Left hindlimb (tissue), 1 donor: ENCODE data around the gene USP6NL.
"Not testable (repeated sequence)": the region's sequence is repeated elsewhere in the genome, so short reads cannot be mapped to it uniquely, and the experiment has no call there.

ENCODE experiments used
- DNase-seq: peaks from one replicate; pipeline ENCODE4 v3.0.0-alpha.2; 2018

Gene USP6NL

DNA sequence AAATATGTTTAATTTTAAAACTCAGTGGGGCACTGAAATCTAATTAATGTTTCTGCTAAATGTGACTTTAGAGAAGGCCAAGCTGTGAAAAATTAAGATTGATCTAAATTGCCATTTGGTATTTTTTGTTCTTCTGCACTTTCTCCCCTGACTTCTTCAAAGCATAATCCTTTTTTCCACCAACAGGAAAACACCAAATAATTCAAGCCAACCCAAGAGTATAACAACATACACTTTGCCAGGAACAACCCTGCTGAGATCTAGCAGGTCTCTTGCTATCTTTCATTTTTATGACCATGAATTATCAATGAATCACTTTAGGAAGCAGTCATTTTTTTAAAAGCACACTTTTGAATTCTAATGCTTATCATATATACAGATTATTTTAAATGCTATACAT lies 100.1 kb downstream of the USP6NL start:
- no peak for DNase-seq

DNA sequence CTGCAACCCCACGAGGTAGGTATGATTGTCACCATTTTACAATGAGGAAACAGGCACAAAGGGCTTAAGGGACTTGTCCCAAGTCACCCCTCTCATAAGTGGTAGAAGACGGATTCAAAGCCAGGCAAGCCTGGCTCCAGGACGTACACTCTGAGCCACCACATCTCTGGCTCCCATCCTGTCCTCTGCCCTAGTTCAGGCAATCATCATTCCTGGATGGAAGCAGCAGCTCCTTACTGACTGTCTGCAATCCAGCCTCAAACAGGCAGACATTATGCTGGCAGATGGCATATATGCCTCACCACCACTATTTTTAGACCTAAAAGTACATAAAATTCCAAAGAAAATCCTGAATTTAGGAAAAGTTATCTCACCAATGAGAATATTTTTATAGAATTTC lies 100.7 kb downstream of the USP6NL start:
- no peak for DNase-seq

DNA sequence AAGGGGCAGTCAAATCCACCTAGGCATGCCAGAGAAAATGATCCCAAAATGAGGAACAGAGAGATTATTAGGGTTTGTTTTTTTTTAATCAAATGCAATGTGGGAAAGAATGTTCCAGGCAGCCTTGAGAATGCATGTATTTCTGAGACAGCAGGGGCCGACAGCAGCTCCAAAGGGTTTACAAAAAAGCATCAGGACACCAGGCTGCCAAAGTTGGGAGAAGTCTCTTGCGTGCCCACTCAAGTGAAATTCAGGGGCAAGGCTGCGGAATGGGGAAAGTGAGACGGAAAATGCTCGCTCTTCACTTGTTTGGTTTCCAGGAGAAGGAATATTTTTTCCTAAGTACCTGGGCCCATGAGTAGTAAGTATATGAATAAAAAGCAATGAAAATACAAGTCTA lies 101.2 kb downstream of the USP6NL start:
- no peak for DNase-seq

DNA sequence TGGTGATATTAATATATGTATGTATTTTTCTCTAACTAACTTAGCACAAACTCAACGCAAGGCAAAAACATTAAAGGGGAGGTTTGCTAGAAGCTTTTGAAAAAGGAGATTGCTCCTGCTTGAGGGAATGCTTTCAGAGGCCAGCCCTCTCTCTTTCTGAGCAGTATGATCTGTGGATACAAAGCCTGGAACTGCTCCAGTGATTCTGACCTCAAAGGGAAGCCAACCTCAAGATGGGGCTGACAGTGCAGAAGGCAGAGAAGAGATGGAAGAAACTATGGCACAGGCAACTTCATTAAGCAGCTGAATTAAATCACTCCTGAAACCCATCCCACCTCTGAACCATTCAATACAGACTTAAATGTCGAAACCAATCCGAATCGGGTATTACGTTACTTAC lies 102.4 kb downstream of the USP6NL start:
- no peak for DNase-seq

DNA sequence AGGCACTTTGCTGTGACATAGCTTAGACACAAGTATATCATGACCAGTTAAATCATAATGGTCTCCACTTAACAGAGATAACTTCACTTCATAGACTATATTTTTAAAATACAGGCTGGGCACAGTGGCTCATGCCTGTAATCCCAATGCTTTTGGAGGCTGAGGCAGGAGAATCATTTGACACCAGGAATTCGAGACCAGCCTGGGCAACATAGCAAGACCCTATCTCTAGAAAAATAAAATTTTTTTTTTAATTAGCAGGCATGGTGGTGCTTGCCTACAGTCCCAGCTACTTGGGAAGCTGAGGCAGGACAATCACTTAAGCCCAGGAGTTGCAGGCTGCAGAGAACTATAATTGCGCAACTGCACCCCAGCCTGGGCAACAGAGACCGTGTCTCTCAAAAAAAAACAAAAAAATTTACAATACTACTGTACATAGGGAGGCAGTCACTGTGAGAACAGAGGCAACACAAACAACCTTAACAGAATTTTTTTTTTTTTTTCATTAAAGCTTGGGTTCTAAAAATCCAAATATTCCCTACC lies 105.1 kb downstream of the USP6NL start:
- DNase-seq, result no peak

DNA sequence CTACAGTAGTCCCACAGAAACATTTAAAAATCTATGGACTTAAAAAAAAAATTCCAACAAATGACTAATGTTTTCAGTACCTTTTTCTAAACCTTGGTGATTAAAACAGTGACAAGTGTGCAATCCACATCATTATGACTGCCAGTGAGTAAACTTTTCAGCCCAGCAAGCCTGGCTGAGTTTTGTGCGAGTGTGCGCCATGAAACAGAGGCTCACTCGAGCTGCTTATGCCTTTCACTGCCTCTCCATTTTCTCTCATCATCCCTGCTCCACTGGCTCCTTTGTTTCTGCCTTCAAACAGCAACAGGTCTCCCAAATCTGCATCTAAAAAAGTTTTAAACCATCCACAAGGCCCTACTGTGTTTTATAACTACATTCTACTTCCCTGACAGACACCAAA lies 105.8 kb downstream of the USP6NL start:
- DNase-seq, result no peak

DNA sequence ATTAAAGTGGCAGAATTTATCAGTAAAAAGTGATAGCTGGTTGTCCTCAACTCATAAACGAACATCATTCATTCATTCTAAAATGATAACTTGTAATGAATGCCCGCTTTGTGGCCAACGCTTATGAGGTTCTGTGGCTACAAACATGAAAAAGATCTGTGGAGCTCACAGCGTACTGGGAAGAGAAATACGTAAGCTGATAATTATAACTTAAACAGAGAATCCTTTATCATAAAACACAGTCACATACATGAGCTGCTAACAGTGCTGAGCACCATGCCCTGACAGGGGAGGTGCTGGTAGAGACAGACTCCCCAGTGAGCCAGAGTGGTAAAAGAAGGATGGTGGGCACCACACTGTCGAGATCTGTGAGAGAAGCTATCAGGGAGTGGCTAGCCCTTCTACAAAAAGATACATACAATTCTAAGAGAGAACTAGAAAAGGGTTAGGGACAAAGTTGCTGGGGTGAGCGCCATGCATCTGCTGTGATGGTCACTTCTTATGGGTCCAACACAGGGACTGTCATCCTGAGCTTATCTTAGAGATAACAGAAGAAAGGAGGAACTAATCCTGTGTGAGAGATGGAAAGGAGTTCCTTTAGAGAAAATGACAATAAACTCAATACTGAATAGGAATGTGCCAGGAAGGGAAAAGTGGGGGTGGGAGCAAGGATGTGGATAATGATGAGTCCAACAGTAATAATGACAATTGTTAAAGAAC lies 106.7 kb downstream of the USP6NL start:
- no peak for DNase-seq

DNA sequence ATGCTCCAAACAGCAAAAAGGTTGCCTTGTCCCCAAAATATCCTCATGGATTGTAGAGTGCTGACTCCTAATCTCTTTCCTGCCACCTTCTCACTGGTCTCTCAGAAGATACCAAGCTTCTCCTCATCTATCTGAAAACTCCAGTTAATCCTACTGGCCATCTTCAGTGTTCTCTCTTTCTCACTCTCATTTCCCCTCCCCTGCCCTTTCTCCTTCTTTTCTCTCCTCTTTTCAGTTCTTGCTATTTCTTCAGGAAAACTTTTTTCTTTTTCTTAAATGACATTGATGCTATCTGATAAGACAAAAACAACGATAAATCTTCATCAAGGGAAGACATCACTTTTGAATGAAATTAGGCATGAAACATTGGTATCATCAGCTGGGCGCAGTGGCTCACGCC lies 109.8 kb downstream of the USP6NL start:
- no peak for DNase-seq

DNA sequence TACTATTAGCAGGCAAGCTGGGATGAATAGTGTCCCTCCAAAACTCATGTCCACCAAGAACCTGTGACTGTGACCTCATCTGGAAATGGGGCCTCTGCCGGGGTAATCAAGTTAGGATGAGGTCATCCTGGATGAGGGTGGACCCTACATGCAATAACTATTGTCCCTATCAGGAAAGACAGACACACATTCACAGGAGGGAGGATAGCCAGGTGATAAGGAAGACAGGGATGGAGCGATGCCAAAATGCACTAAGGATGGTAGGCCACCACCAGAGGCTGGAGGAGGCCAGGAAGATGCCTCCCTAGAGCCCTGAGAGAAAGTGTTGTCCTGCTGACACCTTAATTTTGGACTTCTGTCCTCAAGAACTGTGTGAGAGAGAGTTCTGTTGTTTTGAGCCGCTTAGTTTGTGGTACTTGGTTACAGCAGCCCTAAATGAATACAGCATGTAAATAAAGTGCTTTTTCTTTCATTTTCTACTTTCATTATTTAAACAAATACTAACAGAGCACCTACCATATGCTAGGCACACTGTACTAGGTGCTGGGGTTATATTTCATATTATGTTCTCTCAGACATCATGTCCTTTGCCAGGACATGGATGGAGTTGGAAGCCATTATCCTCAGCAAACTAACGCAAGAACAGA lies 111.9 kb downstream of the USP6NL start:
- DNase-seq, result no peak

DNA sequence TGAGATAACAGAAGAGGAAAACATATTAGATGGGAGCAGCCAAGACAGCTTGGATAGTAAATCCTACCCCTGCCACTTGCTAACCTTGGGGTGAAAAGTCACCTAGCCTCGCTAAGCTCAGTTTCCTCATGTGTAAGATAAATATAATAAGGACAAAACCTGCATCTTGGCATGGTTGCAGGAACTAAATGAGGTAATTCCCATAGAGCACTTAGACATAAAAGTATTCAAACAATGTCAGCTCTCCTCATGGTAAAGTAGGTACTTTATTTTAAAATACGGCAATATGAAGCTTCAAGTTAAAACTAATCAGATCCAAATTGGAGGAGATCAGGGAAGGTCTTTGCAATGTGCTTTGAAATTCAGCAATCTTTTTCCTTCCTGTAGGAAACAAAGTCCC lies 113.1 kb downstream of the USP6NL start:
- no peak for DNase-seq

DNA sequence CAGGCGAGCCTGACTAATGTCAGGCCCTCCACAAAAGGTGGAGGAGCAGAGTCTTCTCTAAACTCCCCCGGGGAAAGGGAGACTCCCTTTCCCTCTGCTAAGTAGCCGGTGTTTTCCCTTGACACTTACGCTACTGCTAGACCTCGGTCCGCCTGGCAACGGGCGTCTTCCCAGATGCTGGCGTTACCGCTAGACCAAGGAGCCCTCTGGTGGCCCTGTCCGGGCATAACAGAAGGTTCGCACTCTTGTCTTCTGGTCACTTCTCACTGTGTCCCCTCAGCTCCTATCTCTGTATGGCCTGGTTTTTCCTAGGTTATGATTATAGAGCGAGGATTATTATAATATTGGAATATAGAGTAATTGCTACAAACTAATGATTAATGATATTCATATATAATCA lies 116.5 kb downstream of the USP6NL start:
- DNase-seq, result not testable (repeated sequence)

DNA sequence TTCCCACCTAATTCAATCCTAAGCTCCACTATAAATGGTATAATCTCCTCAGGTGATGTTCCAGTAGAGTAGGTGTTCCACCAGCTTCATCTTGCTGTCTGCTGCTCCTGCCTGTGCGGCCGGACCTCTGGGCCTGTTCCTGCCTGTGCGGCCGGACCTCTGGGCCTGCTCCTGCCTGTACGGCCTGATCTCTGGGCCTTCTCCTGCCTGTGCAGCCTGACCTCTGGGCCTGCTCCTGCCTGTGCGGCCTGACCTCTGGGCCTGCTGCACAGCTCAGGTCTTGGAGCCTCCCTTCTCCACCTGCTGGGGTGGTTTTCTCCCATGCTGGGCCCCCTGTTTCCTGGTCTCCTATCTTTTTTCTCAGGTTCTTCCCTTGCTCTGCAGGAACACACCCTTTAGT lies 117.8 kb downstream of the USP6NL start:
- DNase-seq, result no peak

DNA sequence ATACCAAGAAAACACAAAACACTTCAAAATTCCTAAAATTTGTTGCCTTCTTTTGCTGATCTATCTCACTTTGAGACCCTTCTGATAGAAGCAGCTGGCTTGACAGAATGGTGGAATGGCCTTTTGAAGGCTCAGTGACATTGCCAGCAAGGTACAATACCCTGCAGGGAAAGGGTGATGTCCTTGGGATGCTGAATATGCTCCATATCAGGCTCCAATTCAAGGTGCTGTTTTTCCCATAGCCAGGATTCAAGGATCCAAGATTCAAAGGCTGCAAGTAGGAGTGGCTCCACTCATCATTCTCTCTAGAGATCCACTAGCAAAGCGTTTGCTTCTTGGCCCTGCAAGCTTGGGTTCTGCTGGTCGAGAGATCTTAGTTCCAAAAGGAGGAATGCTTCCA lies 120.4 kb downstream of the USP6NL start:
- DNase-seq, result no peak

DNA sequence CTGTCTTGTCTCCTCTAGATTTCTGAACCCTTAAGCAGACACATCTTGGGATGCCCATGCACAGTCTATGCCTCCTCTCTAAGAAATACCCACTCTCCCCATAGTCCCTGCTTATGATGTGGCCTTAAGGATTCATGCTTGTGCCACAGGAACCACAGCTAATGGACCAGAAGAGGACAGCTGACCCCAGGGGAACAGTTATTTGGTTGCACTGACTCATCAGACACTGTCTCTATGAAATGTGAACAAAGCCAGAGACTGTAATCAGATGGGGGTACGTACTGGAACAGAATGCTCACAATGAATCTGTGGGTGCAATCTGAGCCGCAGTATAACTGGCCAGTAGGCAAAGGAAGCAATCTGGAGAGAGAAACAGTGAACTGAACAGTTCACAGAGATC lies 121.9 kb downstream of the USP6NL start:
- no peak for DNase-seq

DNA sequence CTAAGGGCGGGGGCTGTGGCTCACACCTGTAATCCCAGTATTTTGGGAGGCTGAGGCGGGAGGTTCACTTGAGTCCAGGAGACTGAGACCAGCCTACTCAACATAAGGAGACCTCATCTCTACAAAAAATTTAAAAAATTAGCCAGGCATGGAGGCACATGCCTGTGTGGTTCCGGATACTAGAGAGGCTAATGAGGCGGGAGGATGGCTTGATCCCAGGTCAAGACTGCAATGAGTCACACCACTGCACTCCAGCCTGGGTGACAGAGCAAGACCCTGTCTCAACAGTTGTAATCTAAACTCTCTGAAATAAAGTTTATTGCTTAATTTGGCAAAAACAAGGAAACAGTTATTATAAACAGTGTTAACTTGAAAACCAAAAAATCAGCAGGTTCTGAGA lies 123.3 kb downstream of the USP6NL start:
- DNase-seq, result no peak

DNA sequence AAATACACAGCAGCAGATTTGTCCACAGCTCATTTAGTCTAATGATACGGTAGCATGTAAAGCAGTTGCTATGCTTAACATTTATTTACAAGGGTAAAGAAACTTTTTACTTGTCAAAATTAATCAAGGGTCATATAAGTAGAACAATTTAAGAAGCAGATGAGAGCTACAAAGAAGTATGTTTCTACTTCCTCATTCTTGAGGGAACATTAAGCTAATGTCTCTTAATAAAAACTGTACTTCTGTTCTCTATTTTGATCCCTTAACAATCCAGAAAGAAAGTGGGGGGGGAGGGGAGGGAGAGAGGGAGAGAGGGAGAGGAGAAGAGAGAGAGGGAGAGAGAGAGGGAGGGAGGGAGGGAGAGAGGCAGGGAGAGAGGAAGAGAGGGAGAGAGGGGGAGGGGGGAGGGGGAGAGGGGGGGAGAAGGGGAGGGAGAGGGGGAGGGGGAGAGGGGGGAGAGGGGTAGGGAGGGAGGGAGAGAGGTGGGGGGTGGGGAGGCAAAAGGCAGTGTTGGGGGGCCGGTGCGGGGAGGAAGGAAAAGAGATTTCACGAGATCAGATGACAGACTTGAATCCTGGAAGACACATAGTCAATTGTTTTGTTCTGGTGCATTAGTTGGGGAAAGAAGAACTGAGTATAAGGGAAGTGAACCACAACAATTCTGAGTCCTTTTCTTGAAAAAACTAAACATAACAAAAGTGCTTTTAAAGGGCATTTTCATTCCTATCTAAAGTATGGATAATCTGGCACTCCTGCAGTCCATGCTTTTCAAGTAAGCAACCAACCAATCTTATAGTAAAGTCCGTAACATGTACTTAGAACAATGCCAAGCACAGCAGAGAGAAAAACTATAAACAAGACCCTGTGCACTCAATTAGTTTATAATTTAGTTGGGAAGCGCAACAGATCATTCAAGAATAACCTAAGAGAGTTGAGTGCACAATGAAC lies 128.0 kb downstream of the USP6NL start:
- DNase-seq, result no peak

DNA sequence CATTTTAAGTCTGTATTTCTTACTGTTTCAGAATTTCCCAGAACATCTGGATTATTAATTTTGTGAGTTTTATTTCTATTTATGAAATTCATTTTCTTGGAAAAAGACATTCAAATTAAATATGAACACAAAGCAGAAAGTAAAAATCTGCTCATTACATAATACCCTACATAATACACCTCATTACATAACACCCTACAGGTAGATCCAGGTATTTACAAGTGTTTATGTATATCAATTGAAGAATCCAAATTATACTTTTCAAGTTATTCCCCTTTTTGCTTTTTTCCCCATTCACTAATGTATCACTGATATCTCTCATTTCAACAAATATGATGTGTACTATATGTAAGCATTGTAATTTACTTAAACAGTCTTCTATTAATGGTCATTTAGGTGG lies 129.1 kb downstream of the USP6NL start:
- no peak for DNase-seq

DNA sequence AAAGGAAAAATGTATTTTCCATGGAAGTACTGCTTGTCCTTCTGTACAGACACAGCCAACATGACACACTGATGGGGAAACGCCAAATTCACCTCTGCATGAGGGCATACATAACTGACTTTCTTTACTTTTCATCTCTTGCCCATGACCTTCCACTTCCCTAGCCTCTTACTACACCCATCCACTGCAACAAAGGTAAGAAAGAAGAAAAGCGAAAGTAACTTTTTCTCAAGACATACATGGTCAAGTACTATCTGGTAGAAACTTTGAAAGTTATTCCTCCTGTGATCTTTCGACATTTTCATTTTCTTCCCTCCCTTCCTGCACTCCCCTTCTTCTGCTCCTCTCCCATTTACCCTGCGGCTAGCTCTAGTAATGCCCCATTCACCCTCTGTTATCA lies 130.8 kb downstream of the USP6NL start:
- no peak for DNase-seq

DNA sequence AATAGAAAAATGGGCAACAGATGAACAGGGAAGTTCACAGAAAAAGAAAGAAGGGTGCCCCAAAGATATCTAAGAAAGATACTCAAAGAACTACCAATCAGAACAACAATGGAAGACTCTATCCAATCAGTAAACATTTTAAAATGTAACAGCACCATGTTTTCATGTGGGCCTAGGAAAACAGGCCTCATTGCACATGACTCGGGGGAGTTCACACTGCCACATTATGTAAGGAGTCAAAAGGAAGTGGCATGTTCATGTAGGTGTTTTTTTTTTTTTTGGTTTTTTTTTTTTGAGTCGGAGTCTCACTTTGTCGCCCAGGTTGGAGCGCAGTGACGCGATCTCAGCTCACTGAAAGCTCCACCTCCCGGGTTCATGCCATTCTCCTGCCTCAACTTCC lies 132.2 kb downstream of the USP6NL start:
- no peak for DNase-seq

DNA sequence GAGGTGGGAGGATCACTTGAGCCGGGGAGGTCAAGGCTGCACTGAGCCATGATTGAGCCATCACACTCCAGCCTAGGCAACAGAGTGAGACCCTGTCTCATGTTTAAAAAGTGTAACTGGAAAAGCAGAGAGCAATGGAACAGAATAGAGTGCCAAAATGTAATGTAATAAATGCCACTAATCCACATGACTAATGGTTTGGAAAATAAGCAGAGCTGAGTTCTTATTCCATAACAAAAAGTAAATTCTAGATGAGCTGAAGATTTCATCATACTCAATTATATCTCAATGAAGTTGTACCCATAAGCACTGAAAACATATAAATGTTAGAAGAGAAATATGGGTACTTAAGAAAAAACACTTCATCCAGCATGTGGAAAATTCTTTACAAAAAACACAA lies 132.6 kb downstream of the USP6NL start:
- DNase-seq, result no peak

DNA sequence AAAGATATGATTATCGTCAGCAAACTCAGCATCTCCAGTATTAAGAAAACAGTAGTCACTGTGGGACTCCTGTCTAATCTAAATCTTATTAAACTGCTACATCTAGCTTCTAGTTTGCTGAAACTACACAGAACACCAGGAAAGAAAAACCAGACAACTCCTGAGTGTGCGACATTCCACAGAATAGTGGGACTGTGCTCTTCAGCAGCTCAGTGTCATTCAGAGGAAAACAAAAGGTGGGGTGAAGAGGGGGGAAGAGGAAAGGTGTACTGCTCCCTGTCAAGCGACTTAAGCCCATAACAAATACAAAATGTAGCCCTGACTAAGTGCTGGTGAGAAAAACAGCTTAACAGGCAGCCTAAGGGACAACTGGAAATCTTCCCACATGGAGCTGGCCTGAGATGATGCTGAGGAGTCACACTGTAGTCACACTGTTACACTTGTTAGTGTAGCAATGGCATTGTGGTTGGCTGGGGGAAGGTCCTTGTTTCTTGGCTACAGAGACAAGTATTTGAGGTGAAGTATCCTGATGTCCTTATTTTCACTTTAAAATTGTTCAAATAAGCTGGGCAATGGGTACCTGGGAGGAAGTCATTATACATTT lies 135.5 kb downstream of the USP6NL start:
- no peak for DNase-seq

DNA sequence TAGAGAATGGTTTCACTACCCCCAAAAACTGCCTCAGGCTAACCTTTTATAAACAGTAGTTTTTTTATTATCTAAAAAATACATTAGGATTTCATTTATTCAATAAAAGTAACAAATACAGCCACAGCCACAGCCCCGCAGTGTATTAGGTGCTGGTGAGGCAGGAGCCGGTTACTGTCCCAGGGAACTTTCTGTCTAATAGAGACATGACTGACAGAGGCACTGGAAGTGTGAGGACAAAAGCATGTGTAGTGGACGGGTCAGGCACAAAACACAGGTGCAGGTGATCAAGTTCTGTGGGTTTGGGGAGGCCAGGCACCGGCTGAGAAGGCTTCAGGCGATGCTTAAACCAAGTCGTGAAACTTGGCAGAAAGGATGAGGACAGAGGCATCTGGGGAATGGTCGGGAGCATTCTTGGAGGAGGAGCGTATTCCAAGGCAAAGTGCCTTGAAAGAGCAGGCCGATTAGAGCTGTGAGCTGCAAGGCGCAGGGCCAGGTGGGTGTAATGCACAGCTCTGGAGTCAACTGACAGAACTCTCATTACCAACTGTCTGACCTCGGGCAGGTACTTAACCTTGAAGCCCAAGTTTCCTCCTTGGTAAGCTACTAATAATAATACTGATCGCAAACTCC lies 138.2 kb downstream of the USP6NL start:
- DNase-seq, result no peak
